HG03045 (cell line): Measurements from ENCODE around the gene CYP21A2.
"Not testable (repeated sequence)": the region's sequence is repeated elsewhere in the genome, so short reads cannot be mapped to it uniquely, and the experiment has no call there.

Experiments used
- ATAC-seq: cut with Tn5 transposase; IDR thresholded peaks from one replicate; pipeline ENCODE4 v1.9.1; 2021; ENCODE audit warnings: mild to moderate bottlenecking, moderate library complexity; ENCODE audit not compliant: unreplicated experiment

Gene CYP21A2

GRCh38 chr6:32037598-32038524 lies at the start of gene CYP21A2:
Gene CYP21A2, plus strand, starts transcription at chr6:32038415. Its CDS starts 8 bp downstream, at chr6:32038423.
- ATAC-seq = not testable (repeated sequence)

- ATAC-seq = not testable (repeated sequence)
Measured at GRCh38 chr6:31989363-31989762, 48.9 kb upstream of the CYP21A2 start.

- ATAC-seq = not testable (repeated sequence)
Measured at GRCh38 chr6:31994421-31994820, 43.8 kb upstream of the CYP21A2 start.

GRCh38 chr6:31996385-31996784 lies 41.8 kb upstream of the CYP21A2 start:
- ATAC-seq = not testable (repeated sequence)

GRCh38 chr6:32002546-32003268 lies 35.5 kb upstream of the CYP21A2 start:
- ATAC-seq = not testable (repeated sequence)

- not testable (repeated sequence) for ATAC-seq
Measured at GRCh38 chr6:32003301-32003700, 34.9 kb upstream of the CYP21A2 start.

GRCh38 chr6:32004393-32004792 lies 33.8 kb upstream of the CYP21A2 start:
- not testable (repeated sequence) for ATAC-seq

GRCh38 chr6:32004864-32005537 lies 33.2 kb upstream of the CYP21A2 start:
- ATAC-seq = not testable (repeated sequence)

- not testable (repeated sequence) for ATAC-seq
Measured at GRCh38 chr6:32005538-32005880, 32.7 kb upstream of the CYP21A2 start.

GRCh38 chr6:32005991-32006529 lies 32.2 kb upstream of the CYP21A2 start:
- not testable (repeated sequence) for ATAC-seq

- not testable (repeated sequence) for ATAC-seq
Measured at GRCh38 chr6:32007086-32007485, 31.1 kb upstream of the CYP21A2 start.

GRCh38 chr6:32008037-32008436 lies 30.2 kb upstream of the CYP21A2 start:
- not testable (repeated sequence) for ATAC-seq

- ATAC-seq = not testable (repeated sequence)
Measured at GRCh38 chr6:32008616-32009015, 29.6 kb upstream of the CYP21A2 start.

GRCh38 chr6:32009537-32009936 lies 28.7 kb upstream of the CYP21A2 start:
- ATAC-seq = not testable (repeated sequence)

- ATAC-seq = not testable (repeated sequence)
Measured at GRCh38 chr6:32010856-32011530, 27.2 kb upstream of the CYP21A2 start.

GRCh38 chr6:32012941-32013617 lies 25.1 kb upstream of the CYP21A2 start:
- ATAC-seq = not testable (repeated sequence)

- not testable (repeated sequence) for ATAC-seq
Measured at GRCh38 chr6:32013738-32014137, 24.5 kb upstream of the CYP21A2 start.

- not testable (repeated sequence) for ATAC-seq
Measured at GRCh38 chr6:32014547-32014946, 23.7 kb upstream of the CYP21A2 start, which contains the start of gene C4B. Gene C4B, plus strand, starts transcription at chr6:32014795. Its CDS starts 51 bp downstream, at chr6:32014846.

- ATAC-seq = not testable (repeated sequence)
Measured at GRCh38 chr6:32022100-32022499, 16.1 kb upstream of the CYP21A2 start.
